Smooth muscle cell (in vitro differentiated cells): Measurements from ENCODE around the gene SLC37A1. TPM values are rescaled to one million over a fixed set of nuclear protein-coding genes. Genes with fewer than 3 reads are reported as not detected.

Experiments used
- DNase-seq: peaks from one replicate; lab custom pipeline; 2025; ENCODE audit not compliant: unreplicated experiment; lab: John Stamatoyannopoulos, UW
- H2AFZ ChIP-seq: fragments of 200-600 bp; sonication (generic); 2 replicates; pipeline ENCODE4 v1.6.0; 2016; ENCODE audit warnings: antibody characterized with exemption, low read depth, mild to moderate bottlenecking
- H3F3A ChIP-seq: fragments of 200-600 bp; sonication (generic); 2 replicates; pipeline ENCODE4 v1.6.0; 2017; ENCODE audit warnings: antibody characterized with exemption, low read depth
- H3K27ac ChIP-seq: fragments of 200-600 bp; sonication (generic); 2 replicates; pipeline ENCODE4 v1.5.1; 2016; ENCODE audit warnings: low read depth, mild to moderate bottlenecking
- H3K27me3 ChIP-seq: fragments of 200-600 bp; sonication (generic); 2 replicates; pipeline ENCODE4 v1.6.1; 2016; ENCODE audit warnings: low read depth, mild to moderate bottlenecking
- H3K36me3 ChIP-seq: fragments of 200-600 bp; sonication (generic); 2 replicates; pipeline ENCODE4 v1.5.1; 2016; ENCODE audit warnings: low read depth
- H3K4me1 ChIP-seq: fragments of 200-600 bp; sonication (generic); 2 replicates; pipeline ENCODE4 v1.5.1; 2016; ENCODE audit warnings: low read depth
- H3K4me2 ChIP-seq: fragments of 200-600 bp; sonication (generic); 2 replicates; pipeline ENCODE4 v1.6.0; 2016; ENCODE audit warnings: mild to moderate bottlenecking
- H3K4me3 ChIP-seq: fragments of 200-600 bp; sonication (generic); 2 replicates; pipeline ENCODE4 v1.5.1; 2016; ENCODE audit warnings: mild to moderate bottlenecking
- H3K79me2 ChIP-seq: fragments of 200-600 bp; sonication (generic); 2 replicates; pipeline ENCODE4 v1.6.0; 2016; ENCODE audit warnings: low read depth, mild to moderate bottlenecking
- H3K9ac ChIP-seq: fragments of 200-600 bp; sonication (generic); 2 replicates; pipeline ENCODE4 v1.6.0; 2016; ENCODE audit warnings: low read depth
- H3K9me3 ChIP-seq: fragments of 200-600 bp; sonication (generic); replicated peaks from 2 replicates; pipeline ENCODE4 v1.5.1; 2016; ENCODE audit warnings: low read depth
- H4K20me1 ChIP-seq: fragments of 200-600 bp; sonication (generic); 2 replicates; pipeline ENCODE4 v1.6.0; 2016; ENCODE audit warnings: low read depth
- WGBS: methylation state at CpG from one replicate; pipeline ENCODE4 v1.1.7; 2016; ENCODE audit warnings: low lambda C conversion rate; 5-methylcytosine and 5-hydroxymethylcytosine counted together
- polyA plus RNA-seq: library from polyadenylated mRNA; unstranded; fragments of >200 nt; fragmentation: Nextera tagmentation; extraction: Ambion mirVana; gene quantifications from 2 replicates; pipeline ENCODE4 v1.2.1, GENCODE V29; 2016
- total RNA-seq: library from RNA; depleted of rRNA; stranded (reverse); fragments of >200 nt; gene quantifications from 2 replicates; pipeline ENCODE4 v1.2.3, GENCODE V29; 2014
- TF ChIP-seq, protein P1 (sequence below): fragments of 200-600 bp; sonication (generic); IDR thresholded peaks from 2 replicates; pipeline ENCODE4 v1.5.1; 2017; ENCODE audit warnings: borderline replicate concordance, mild to moderate bottlenecking, antibody characterized with exemption; ENCODE audit not compliant: insufficient read depth, poor library complexity, severe bottlenecking

SLC37A1 gene
- total and polyA plus RNA-seq, 2 experiments from 2014 or later: 15.0 to 18.0 TPM

GRCh38 chr21:42545317-42545716 is 31.7 kb downstream of the SLC37A1 start:
- Histone ChIP-seq H3K36me3 (no peaks in the 10 kb centered on the region), H3K4me3 (no peak overlapping the region), H3K4me2 (no peak overlapping the region), H3F3A (no peaks in the 10 kb centered on the region), H3K9me3 (no peaks in the 10 kb centered on the region), H2AFZ (no peak overlapping the region), H3K27ac (no peak overlapping the region), H4K20me1 (no peaks in the 10 kb centered on the region), H3K79me2 (no peaks in the 10 kb centered on the region), H3K27me3 (no peaks in the 10 kb centered on the region), H3K4me1 (no peaks in the 10 kb centered on the region), H3K9ac (no peak overlapping the region)
- 98% methylated on average over 4 of the region's 4 CpGs for WGBS
- TF ChIP-seq, protein P1, sequence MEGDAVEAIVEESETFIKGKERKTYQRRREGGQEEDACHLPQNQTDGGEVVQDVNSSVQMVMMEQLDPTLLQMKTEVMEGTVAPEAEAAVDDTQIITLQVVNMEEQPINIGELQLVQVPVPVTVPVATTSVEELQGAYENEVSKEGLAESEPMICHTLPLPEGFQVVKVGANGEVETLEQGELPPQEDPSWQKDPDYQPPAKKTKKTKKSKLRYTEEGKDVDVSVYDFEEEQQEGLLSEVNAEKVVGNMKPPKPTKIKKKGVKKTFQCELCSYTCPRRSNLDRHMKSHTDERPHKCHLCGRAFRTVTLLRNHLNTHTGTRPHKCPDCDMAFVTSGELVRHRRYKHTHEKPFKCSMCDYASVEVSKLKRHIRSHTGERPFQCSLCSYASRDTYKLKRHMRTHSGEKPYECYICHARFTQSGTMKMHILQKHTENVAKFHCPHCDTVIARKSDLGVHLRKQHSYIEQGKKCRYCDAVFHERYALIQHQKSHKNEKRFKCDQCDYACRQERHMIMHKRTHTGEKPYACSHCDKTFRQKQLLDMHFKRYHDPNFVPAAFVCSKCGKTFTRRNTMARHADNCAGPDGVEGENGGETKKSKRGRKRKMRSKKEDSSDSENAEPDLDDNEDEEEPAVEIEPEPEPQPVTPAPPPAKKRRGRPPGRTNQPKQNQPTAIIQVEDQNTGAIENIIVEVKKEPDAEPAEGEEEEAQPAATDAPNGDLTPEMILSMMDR: no peak
- DNase-seq: no peak

DNA sequence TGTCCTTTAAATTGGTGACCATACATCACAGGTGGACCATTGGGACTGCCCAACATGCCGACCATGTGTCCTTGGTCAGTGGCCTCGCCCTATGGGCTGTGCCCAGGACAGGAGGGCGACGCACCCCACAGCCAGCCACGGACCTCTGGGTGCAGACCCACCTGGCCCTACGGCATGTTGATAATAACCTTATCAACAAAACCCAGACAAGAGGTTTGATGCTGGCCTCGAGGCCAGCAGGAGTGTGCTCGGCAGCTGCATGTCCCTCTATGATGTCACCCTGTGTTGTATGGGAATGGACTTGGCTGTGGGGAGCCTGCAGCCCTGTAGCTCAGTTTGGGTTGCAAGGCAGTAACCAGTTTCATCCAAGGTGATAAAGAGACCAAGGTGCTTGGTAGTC is 32.1 kb downstream of the SLC37A1 start:
- no peaks in the 10 kb centered on the region for H3F3A ChIP-seq
- no peak for DNase-seq
- H3K4me3 ChIP-seq: no peak overlapping the region
- H4K20me1 ChIP-seq: no peaks in the 10 kb centered on the region
- no peaks in the 10 kb centered on the region for H3K9me3 ChIP-seq
- TF ChIP-seq, protein P1: no peak
- H3K4me1 ChIP-seq: no peaks in the 10 kb centered on the region
- H3K27ac ChIP-seq: no peak overlapping the region
- no peak overlapping the region for H3K9ac ChIP-seq
- WGBS: 97% methylated on average over 8 of the region's 8 CpGs
- no peak overlapping the region for H3K4me2 ChIP-seq
- H3K79me2 ChIP-seq: no peaks in the 10 kb centered on the region
- no peaks in the 10 kb centered on the region for H3K36me3 ChIP-seq
- no peaks in the 10 kb centered on the region for H3K27me3 ChIP-seq
- no peak overlapping the region for H2AFZ ChIP-seq

GRCh38 chr21:42546433-42546832 is 32.8 kb downstream of the SLC37A1 start:
- WGBS: 95% methylated on average over 14 of the region's 14 CpGs
- Histone ChIP-seq H3K4me2 (no peak overlapping the region), H3K36me3 (no peaks in the 10 kb centered on the region), H3K9ac (no peak overlapping the region), H3K9me3 (no peaks in the 10 kb centered on the region), H3K4me1 (no peaks in the 10 kb centered on the region), H3K27me3 (no peaks in the 10 kb centered on the region), H2AFZ (no peak overlapping the region), H4K20me1 (no peaks in the 10 kb centered on the region), H3K27ac (no peak overlapping the region), H3F3A (no peaks in the 10 kb centered on the region), H3K4me3 (no peak overlapping the region), H3K79me2 (no peaks in the 10 kb centered on the region)
- DNase-seq: no peak
- TF ChIP-seq, protein P1: no peak

DNA sequence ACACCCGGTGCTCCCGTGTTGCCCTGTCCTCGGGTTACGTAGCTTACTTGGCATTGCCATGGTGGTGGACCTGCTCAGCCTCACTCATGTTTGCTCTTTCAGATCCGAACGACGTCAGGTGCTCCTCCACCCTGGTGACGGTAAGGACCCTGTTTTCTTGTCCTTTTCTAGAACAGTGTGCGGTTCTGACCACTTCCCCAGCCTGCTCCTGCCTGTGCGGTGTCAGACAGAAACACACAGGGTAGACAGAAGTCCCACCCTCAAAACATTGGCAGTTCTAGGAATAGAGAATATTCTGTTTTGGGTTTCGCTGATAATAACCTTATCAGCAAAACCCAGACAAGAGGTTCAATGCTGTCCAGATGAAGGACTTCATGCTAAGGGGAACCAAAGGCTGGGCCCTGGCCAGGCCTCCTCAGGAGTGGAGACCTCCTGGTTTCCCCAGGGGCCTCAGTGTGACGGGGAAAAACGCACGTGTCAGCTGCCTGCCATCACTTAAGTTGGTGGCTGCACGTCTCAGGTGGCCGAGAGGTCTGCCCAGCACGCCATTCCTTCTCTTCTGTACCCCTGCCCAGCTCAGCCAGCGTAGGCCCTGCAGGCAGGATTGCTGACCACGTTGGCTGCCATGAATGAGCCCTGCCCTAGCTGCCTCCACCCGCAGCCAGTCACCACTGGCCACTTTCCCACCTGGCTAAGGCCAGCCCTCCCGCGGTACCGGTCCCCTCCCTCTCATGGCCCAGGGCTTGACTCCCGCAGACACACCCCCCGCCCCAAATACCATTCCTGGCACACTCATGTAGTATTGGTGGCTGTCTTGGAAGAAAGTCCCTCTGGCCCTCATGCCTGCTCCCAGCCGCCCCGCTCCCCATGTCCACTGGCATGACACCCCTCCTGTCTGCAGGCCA is 33.6 kb downstream of the SLC37A1 start:
- Histone ChIP-seq H3K9me3 (no peaks in the 10 kb centered on the region), H3K79me2 (no peaks in the 10 kb centered on the region), H3F3A (no peaks in the 10 kb centered on the region), H3K4me3 (no peak overlapping the region), H4K20me1 (no peaks in the 10 kb centered on the region), H2AFZ (no peak overlapping the region), H3K4me2 (no peak overlapping the region), H3K9ac (no peak overlapping the region), H3K4me1 (no peaks in the 10 kb centered on the region), H3K27me3 (no peaks in the 10 kb centered on the region), H3K27ac (no peak overlapping the region), H3K36me3 (no peaks in the 10 kb centered on the region)
- 97% methylated on average over 22 of the region's 27 CpGs for WGBS
- TF ChIP-seq, protein P1: no peak
- no peak for DNase-seq
